Ishikawa (cell line): Measurements from ENCODE around the gene GPR61.

Experiments
- CEBPB ChIP-seq: IDR thresholded peaks from 2 replicates; pipeline ENCODE4 v1.6.1; 2012
- CREB1 ChIP-seq: IDR thresholded peaks from 2 replicates; pipeline ENCODE4 v1.6.1; 2012; ENCODE audit warnings: low read depth
- EGR1 ChIP-seq: IDR thresholded peaks from 2 replicates; pipeline ENCODE4 v1.6.1; 2012
- EP300 ChIP-seq: IDR thresholded peaks from 2 replicates; pipeline ENCODE4 v1.6.1; 2012; ENCODE audit warnings: borderline replicate concordance
- FOXM1 ChIP-seq: IDR thresholded peaks from 2 replicates; pipeline ENCODE4 v1.6.1; 2012; ENCODE audit warnings: low read depth, borderline replicate concordance
- RAD21 ChIP-seq: IDR thresholded peaks from 2 replicates; pipeline ENCODE4 v1.6.1; 2012; ENCODE audit warnings: low read depth
- TAF1 ChIP-seq: IDR thresholded peaks from 2 replicates; pipeline ENCODE4 v1.6.1; 2012; ENCODE audit warnings: low read depth, mild to moderate bottlenecking
- TEAD4 ChIP-seq: IDR thresholded peaks from 2 replicates; pipeline ENCODE4 v1.6.1; 2012
- YY1 ChIP-seq: IDR thresholded peaks from 2 replicates; pipeline ENCODE4 v1.6.1; 2012; ENCODE audit warnings: low read depth
- ZBTB7A ChIP-seq: IDR thresholded peaks from 2 replicates; pipeline ENCODE4 v1.6.1; 2012; ENCODE audit warnings: low read depth
- TF ChIP-seq, protein P1 (sequence below): IDR thresholded peaks from 2 replicates; pipeline ENCODE4 v1.6.1; 2012
- TF ChIP-seq, protein P2 (sequence below): IDR thresholded peaks from 2 replicates; pipeline ENCODE4 v1.6.1; 2012; ENCODE audit warnings: low read depth, mild to moderate bottlenecking

DNA sequence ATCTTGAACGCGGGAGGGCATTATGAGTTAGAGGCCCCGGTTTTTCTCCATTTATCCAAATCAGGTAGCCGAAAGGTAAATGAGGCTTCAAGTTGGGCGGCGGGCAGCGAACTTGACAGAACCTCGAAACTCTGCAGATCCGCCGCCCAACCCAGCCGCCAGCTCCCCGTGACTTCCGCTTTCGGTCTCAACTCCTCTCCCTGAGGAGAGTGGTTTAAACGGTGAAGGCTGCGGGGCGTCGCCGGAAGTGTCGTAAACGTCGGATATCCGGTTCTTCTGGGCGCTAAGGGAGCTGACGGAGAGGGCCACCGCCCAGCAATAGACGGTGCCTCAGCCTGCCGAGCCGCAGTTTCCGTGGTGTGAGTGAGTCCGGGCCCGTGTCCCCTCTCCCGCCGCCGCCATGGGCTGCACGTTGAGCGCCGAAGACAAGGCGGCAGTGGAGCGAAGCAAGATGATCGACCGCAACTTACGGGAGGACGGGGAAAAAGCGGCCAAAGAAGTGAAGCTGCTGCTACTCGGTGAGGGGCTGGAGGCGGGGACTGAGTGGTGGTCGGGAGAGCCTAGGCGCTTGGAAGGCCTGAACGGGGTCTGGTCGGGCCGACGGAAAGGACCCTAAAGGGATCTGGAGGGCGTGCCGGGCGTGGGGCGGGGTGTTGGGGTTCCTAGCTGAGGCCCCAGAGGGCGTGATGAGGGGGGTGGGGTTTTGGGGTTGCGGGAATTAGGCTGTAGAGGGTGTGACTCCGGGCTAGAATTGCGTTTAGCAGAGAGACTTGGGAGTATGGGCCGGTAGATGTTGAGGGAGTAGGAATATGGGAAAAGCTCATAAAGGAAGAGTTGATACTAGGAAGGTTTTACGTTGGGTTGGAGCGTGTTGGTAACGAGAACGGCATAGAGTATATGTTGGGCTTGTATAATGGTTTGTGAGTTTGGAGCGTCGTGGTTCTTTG is 8.9 kb downstream of the GPR61 start, which contains the start of gene GNAI3:
- TF ChIP-seq EP300 (no peak), TEAD4 (no peak), CEBPB (no peak), RAD21 (no peak), TAF1 (peak; percentile 88), YY1 (peak; percentile 60; the same call in 1 of the 2 replicates), CREB1 (peak; percentile 73), ZBTB7A (no peak), FOXM1 (peak; percentile 75; the same call in 1 of the 2 replicates), EGR1 (no peak)
- TF ChIP-seq, protein P1, sequence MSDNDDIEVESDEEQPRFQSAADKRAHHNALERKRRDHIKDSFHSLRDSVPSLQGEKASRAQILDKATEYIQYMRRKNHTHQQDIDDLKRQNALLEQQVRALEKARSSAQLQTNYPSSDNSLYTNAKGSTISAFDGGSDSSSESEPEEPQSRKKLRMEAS, result peak; percentile 74; the same call in 1 of the 2 replicates
- TF ChIP-seq, protein P2, sequence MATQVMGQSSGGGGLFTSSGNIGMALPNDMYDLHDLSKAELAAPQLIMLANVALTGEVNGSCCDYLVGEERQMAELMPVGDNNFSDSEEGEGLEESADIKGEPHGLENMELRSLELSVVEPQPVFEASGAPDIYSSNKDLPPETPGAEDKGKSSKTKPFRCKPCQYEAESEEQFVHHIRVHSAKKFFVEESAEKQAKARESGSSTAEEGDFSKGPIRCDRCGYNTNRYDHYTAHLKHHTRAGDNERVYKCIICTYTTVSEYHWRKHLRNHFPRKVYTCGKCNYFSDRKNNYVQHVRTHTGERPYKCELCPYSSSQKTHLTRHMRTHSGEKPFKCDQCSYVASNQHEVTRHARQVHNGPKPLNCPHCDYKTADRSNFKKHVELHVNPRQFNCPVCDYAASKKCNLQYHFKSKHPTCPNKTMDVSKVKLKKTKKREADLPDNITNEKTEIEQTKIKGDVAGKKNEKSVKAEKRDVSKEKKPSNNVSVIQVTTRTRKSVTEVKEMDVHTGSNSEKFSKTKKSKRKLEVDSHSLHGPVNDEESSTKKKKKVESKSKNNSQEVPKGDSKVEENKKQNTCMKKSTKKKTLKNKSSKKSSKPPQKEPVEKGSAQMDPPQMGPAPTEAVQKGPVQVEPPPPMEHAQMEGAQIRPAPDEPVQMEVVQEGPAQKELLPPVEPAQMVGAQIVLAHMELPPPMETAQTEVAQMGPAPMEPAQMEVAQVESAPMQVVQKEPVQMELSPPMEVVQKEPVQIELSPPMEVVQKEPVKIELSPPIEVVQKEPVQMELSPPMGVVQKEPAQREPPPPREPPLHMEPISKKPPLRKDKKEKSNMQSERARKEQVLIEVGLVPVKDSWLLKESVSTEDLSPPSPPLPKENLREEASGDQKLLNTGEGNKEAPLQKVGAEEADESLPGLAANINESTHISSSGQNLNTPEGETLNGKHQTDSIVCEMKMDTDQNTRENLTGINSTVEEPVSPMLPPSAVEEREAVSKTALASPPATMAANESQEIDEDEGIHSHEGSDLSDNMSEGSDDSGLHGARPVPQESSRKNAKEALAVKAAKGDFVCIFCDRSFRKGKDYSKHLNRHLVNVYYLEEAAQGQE, result no peak; the same call in 1 of the 2 replicates
